Activated naive CD4-positive, alpha-beta T cell treated with Interleukin-2 at 50 U/mL for 16 hours (primary cell): Measurements from ENCODE around the gene TMEM244.
"Not testable (repeated sequence)": the region's sequence is repeated elsewhere in the genome, so short reads cannot be mapped to it uniquely, and the experiment has no call there.

Experiments
- DNase-seq: peaks from one replicate; pipeline ENCODE4 v3.0.0-alpha.2; 2020

TMEM244 gene, protein sequence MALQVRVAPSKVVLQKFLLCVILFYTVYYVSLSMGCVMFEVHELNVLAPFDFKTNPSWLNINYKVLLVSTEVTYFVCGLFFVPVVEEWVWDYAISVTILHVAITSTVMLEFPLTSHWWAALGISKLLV

DNA sequence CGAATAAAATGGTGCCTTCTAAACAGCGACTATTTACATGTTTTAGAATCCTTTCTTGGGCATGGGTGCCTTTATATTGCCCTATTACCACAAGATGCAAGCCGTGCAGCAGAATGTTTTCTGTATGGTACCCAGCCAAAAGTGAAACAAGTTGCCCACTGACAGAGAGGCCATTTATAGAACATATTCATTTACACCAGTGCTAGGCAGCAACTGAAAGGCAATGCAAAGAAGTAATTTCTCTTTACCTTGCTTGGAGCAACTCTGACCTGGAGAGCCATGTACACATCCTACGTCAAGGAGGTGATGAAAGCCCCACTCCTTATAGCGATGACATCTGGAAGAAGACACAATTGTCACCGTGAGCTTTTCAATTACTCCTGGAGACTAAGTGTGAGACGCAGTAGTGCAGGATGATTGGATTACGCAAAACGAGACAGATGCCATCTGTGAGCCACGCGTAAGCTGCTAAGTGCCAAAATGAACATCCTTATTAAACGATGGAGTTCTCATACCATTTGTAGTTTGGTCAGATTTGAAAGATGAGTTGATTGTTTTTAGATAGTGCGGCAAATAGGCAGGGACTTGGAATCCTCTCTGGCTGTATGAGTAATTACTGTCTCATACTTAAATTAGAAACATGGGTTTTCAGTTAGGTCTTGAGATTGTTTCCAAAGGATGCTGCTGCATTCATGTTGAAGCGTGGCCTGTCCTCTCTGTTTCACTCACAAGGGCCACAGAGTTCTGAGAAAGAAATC, at the start of gene TMEM244:
TMEM244 (minus strand) TSS at position 408 of the 758 bp plus-strand sequence; CDS start at position 281, 127 bp downstream.
- peak; percentile 7 for DNase-seq

DNA sequence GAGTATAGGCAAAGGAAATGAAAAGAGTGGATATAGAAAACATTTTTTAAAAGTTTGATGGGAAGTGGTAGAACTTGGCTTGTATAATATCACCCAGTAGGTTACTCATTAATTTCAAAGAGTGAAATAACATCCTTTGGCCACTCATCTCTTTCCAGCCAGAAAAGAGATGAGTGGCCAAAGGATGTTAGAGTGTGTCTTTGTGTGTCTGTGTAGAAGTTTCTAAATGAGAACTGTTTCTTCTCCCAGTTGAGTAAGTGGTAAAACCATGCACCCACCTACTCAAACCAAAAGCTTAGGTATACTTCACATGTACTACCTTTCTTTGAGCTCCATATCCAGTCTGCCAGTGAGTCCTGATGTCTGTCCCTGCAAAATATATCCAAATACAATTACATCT, 47.7 kb upstream of the TMEM244 start:
- no peak for DNase-seq

DNA sequence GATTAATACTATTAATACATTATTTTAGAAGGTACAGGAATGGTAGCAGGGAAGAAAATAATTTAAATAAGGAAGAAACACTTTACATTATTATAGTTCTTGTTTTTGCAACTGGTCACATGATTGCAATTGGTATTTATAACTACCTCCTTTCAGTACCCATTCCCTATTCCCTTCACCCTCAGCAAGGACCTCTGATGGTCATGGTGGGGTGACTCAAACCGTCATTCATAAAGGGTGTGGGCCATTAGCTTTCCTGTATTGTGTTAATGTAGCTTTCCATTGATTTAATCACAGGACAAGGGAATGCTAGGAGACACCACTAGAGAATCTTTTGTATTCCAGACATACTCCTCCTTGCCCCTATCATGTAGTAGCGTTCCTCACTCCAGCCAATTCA, 47.2 kb upstream of the TMEM244 start:
- no peak for DNase-seq

DNA sequence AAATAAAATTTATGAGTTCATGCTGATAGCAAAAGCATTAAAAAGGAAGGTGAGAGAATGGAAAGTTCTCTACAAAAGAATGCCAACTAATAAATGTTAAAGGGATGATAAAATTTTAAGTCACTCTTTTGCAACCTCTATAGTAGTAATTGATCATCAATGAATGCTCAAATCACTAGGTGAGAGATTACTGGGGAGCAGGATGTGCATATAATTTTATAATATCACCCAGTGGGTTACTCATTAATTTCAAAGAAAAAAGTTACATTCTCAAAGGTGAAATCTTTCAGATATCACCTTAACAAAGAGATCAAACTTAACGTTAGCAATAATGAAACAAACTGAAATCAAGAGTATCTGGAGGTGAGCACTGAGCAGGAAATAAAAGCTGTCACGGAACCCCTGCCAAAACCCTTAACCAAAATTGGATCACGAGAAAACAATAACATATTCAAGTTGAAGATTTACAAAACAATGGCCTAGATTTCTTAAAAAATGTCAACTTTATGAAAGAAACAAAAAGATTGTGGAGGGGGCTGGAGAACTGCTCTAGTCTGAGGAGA, 45.5 kb upstream of the TMEM244 start:
- DNase-seq, result no peak

DNA sequence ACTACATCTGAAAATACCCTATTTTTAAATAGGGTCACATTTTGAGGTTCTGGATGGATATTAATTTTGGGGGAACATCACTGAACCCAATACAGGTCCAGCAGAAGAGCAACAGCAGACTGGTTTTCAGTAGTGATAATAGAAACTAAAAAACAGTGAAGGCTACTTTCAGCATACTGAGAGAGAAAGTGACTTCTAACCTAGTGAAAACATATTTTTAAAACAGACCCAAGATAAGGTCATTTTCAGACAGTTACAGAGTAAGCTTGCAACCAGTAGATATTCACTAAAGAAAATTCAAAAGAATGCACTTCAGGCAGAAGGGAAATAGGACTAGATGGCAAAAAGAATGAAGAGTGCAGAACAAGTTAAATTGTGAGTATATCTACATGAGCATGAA, 42.0 kb upstream of the TMEM244 start:
- DNase-seq, result no peak

DNA sequence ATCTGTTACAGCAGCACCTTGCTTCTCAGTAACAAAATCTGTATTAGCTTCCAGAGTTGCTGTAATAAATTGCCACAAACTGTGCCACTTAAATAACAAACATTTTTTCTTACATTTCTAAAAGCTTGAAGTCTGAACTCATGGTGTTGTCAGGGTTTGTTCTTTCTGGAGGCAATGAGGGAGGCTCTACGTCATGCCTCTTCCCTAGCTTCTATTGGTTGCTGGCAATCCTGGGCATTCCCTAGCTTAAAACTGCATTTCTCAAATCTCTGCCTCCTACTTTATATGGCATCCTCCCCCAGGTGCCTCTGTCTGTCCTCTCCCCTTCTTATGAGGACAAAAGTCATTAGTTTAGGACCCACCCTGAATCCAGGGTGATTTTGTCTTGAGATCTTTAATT, 41.6 kb upstream of the TMEM244 start:
- no peak for DNase-seq

DNA sequence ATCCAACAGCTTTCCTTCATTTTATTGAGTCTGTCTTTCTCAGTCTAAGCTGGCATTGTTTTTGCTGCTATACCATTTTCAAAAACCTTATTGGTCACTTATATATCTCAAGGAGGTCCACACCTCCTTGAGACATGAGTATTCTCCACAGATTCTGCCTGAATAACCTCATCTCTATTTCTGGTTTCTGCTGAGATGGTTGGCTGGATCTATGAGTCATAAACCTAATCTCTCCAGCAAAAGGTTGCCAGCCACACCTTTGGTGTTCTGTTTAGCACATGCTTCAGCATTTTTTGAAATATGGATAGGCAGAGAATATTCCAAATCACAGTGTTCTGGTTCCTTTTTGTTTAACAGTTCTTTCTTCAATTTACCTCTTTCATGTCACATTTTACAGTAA, 40.8 kb upstream of the TMEM244 start:
- no peak for DNase-seq

DNA sequence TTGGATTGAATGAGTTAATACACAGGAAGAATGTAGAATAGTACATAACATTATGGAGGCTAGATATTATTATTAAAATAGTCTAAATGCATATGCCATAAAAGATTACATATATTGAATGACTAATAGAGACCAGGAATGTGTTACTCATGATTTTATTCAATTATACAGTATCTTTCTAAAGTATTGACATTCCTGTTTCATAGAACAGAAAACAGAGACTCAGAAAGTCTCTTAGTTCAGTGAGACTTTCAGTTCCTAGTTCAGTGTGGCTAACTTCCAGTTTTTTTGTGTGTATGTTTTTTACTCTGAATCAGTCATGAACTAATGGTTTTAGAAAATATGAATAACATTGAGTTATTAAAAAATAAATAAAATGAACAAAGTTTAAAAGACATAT, 34.6 kb upstream of the TMEM244 start:
- DNase-seq, result no peak

DNA sequence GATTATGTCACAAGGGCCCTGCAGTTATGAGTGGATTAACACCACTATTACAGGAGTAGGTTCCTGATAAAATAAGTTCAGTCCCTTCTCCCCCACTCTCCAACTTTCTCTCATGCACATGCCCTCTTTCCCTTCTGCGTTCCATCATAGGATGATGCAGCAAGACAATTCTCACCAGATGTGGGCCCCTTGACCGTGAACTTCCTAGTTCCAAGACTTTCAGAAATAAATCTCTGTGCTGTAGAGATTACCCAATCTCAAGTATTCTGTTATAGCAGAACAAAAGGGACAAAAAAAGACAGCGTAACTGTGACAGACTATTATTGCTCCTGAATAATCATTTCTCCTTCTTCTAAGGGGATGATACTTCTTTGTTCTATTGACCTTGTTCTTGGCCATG, 33.8 kb upstream of the TMEM244 start:
- DNase-seq, result no peak

DNA sequence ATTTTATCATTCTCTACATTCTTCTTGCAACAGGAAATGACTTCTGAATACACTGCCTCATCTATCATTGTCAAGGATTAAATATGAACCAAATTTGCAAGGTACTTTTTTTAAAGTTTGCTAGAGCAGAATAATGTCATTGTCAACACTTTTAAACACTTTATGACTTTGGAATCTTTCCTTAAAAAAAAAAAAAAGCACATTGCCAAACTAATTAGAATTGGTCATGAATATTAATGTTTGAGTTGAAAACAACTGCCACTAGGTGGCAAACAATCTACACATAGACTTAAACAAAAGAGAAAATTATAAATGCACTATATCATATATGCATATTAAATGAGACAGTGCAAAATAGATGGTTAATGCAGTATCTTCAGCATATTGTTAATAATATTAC, 32.5 kb upstream of the TMEM244 start:
- DNase-seq, result no peak

DNA sequence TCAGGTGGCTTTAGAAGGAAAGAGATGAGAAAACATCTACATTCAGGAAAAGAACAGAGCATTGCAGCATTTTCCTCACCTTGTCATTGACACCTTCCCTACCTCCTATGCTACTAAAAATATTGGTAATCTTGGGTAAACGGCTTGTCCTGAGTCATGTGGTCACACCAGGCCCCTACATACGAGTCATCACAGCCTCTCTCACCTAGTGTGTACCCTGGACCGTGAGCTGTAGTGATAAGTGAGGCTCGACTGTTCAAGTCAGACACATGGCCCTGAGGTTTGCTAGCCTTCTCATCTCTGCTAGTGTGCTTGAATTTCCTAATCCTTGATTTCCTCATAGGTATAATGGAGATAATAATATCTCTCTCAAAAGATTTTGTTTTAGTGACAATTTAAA, 29.6 kb upstream of the TMEM244 start:
- DNase-seq, result no peak

DNA sequence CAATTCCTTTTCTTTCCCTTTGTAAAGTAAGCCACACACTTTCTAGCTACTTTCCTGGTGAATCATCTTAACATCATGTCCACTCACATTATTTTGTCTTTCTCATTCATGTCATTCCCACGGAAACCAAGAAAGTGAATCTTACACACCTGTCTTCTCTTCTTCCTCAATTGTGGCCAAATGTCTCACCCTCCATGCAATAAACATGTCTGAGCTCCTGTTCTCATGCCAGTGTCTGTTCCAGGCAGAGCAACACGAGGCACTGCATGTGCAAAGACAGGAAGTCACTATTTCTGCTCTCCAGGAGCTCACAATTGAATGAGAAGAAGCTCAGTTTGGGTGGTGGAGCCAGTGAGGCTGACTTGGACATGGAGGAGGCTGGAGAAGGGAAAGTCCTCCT, 29.0 kb upstream of the TMEM244 start:
- no peak for DNase-seq

DNA sequence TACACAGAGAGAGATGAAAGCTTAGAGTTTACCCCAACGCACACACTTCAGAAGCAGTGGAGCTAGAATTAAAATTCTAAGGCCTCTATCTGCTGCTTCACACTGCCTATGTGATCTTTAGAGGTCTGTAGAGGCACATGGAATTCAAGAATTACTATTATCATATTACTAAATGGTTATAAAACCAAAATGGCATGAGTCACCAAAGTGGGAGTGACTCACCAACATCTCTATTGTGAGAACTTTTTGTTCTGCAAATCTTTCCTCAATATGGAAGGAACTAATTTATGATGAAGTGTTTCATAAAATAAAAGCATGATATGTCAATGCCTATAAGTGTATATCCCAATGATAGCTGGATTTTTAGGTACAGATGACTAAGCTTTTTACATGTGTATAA, 28.5 kb upstream of the TMEM244 start:
- DNase-seq, result no peak

DNA sequence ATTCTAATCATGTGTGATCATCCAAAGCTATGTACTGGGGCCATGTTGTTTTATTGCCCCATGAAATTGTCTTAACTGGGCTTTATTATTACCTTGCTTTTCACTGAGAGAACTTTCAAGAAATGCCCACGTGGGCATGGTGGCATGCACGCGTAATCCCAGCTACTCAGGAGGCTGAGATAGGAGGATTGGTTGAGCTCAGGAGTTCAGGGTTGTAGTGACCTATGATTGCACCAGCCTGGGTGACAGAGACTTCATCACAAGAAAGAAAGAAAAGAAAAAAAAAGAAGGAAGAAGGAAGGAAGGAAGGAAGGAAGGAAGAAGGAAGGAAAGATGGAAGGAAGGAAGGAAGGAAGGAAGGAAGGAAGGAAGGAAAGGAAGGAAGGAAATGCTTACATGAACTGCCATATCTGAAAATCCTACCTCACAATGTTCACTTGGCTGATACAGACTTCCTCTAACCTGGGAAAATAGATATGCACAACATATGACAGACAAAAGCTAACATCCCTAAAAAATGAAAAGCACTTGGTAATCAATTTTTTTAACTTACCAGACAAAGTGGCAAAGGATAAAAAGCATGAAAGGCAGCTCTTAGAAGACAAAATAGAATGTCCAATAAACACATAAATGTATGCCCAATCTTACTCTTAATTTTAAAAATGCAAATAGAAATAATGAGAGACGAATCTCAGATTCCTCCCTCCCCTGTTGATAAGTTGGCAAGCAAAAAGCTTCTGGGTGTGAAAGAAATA, 25.5 kb upstream of the TMEM244 start:
- no peak for DNase-seq

DNA sequence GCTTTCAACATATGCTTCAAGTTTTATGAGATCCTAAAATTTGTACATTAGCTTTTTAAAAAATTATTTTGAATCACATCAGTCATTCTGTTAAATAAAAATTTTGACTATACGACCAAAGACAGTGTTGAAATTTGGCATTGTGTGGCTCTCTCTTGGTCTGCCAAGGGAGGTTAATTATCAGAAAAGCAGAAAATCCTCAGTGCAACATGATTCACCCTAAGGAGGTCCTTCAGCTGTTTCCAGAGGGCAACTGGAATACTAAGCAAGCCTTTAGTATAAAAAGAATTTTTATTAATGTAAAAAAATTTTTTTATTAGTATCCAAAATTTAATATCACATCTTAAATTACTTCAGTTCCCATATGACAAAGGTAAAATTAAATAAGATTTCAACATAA, 23.1 kb upstream of the TMEM244 start:
- no peak for DNase-seq

DNA sequence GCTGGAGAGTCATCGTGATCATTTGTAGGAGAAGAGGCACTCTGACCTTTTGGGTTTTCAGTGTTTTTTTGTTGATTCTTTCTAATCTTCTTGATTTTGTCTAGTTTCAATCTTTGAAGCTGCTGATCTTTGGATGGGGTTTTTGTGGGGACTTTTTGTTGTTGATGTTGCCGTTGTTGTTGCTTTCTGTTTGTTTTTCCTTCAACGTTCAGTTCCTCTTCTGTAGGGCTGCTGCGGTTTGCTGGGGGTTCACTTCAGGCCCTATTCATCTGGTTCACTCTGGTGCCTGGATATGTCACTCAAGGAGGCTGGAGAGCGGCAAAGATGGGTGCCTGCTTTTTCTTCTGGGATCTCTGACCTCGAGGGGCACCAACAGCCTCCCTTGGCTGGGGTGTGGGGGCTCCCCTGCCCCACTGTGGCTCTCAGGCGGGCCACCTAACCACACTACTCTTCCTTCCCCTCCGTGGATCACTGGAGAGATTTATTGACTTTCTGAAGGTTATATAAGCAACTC, 21.5 kb upstream of the TMEM244 start:
- no peak for DNase-seq

DNA sequence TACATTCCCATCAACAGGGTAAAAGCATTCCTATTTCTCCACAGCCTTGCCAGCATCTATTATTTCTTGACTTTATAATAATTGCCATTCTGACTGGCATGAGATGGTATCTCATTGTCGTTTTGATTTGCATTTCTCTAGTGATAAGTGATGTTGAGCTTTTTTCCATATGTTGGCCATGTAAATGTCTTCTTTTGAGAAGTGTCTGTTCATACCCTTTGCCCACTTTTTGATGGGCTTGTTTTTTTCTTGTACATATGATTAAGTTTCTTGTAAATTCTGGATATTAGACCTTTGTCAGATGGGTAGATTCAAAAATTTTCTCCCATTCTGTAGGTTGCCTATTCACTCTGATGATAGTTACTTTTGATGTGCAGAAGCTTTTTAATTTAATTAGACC, 16.8 kb upstream of the TMEM244 start:
- not testable (repeated sequence) for DNase-seq

DNA sequence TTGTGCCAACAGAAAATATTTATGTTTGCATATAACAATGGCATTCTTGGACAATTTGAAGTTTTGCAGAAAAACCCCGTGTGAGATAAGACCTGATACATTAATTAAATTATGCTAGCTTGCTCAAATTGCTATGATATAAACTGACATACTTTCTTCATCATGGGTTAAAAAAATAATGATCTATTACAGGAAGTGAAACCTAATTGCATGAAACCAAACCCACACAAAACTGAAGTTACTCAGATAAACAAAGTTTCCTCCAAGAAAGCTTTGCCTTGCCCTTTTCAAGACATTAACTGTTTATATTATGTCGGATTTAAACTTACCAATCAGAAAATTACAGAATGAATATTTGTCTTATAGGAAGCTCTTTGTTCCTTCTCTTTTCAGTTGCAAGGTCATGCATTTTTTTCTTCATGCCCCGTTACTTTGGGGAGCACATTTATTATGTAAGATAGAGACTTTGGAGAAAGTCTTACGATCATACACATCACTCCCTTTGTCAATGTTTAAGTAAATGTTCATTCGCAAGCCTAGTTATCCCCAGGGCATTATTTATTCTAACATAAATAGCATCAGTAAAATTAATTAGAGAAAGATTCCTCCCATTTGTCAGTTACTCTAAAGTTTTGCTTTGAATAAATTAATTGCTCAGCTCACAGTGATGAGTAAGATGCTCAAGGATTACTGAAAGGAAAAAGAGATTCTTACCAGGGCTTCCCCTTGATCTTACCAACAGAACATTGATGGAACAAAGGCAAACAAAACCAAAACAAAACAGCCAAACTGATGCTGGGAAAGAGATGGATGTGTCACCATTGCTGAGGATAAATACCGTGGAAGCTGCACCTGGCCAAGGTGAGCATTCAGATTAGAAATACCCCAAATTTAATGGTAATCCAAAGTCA, 14.8 kb upstream of the TMEM244 start:
- DNase-seq, result no peak

DNA sequence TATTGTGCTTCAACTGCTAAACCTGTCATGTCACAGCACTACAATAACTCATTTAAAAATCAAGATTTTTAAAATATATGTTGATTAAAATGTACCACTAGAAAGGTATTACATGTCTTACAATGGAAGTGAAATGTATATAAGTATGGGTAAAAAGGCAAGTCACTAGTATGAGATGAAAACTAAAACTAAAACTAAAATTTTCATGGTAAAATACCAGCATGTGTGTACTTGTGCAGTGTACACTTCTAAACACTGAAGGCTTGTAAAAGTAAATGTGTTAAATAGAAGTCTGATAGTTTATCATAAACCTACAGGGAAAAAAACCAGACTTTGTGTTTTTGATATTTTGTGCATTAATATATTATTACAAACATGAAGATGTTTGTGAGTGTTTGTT, 13.7 kb upstream of the TMEM244 start:
- no peak for DNase-seq

DNA sequence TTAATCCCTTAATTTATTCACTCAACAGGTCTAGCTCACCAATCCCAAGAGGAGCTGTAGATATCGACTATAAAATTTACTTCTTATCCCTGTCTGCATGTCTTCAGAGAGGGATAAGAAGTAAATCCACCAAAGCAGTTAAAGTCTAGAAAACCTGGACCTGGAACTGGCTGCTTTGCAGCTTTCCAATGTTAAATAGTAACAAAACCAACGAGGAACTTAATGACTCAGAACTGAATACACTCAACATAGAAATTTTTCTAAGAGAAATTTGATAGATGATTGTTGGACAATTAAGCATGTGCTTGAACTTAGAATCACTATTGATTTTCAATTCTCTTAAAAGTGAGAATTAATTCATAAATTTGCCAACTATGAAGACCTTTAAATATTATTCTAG, 11.5 kb upstream of the TMEM244 start:
- no peak for DNase-seq

DNA sequence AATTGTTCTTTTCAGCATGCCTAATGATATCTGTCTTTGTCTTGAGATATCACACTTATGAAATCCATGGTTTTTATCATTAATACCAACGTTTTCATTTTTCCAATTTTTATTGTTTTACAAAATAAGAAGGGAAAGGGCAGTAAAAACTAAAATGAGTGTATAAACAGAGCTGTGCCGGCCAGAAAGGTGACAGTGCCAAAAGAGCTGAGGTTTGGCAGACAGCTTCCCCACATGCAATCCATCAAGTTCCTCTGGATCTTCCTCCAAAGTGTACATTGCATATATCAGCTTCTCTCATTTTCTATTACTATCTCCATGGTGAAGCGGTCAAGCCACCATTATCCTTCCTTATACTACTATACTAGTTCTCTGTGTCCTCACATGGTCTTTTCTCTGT, 10.1 kb upstream of the TMEM244 start:
- no peak for DNase-seq

DNA sequence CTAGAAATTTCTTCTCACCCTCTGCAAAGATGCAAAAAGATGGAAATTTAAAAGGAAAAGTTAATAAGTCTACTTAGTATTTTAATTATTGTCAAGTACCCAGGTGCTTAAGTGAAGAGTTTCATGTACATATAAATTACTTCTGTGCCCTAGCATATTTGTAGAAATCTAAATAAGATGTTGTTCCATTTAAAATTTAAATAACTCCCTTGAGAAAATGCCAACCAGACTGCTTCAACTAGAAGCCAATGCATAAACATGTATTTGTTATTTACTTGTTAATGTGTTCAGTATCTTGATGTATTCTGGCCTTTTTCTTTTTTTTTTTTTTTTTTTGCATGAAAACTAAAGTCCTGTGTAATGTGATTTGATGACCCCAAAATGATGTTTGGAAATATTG, 6.3 kb upstream of the TMEM244 start:
- no peak for DNase-seq

DNA sequence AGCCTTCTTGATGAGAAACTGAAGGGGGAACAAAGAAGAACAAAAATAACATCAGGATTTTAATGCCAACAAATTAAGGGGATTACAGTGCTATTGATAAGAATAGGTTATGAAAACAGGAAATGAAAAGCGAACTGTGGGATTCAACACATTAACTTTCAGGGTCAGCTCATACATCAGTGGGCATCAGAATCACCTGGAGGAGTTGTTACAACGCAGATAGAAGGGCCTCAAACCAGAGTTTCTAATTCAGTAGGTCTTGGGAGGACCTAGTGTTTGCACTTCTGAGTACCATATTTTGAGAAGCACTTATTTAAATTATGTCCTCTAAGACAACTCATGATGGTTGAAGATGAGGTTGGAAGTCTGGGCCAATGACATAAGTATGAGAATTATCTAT, 5.6 kb upstream of the TMEM244 start:
- no peak for DNase-seq
